Activated CD8-positive, alpha-beta memory T cell treated with anti-CD3 and anti-CD28 coated beads, Interleukin-2, amount 50 U/mL, for 1 hour (primary cell): ENCODE results near the gene RAP2C.

ENCODE experiments used
- DNase-seq: peaks from one replicate; pipeline ENCODE4 v3.0.0-alpha.2; 2020; ENCODE audit errors: extremely low read depth

Gene RAP2C

GRCh38 chrX:132219343-132219768, at the start of gene RAP2C:
Gene RAP2C, minus strand, starts transcription at chrX:132219447. Its CDS starts 2,179 bp downstream, at chrX:132217268.
- no peak for DNase-seq

DNA sequence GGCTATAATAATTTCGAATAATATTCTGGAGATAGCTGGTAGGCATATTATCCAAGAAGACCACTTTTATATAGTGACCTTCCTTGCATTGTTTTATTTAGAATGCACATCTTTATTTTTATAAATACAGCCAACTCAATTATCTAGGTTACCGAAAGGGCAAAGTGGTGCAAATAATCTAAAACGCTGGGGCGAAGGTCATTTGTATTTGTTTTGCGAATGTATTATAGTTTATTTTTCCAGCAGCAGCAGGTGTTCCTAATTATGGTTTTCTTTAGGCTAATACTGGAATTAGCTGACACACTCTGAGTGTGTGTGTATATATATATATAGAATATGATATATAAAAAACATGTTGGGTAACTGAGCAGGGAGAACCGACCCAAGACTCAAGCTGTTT, 48.1 kb upstream of the RAP2C start:
- DNase-seq: no peak

GRCh38 chrX:132266583-132267355, 47.5 kb upstream of the RAP2C start:
- DNase-seq: no peak

DNA sequence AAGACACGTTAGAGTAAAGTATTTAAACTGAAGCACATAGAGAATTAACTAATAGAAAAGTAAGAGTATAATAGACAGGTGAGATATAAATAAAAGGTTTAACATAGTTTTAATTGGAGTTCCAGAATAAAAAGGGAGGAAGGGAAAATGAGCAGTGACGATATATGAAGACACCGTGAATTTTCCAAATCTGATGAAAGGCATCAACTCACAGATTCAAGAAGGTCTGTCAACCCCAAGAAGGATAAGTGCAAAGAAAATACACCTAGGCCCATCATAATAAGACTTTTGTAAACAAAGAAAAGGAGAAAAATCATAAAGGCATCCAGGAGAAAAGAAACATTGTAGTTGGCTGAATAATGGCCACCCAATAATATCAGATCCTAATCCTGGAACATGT, 43.9 kb upstream of the RAP2C start:
- no peak for DNase-seq

GRCh38 chrX:132258509-132258908, 39.3 kb upstream of the RAP2C start:
- DNase-seq: no peak

DNA sequence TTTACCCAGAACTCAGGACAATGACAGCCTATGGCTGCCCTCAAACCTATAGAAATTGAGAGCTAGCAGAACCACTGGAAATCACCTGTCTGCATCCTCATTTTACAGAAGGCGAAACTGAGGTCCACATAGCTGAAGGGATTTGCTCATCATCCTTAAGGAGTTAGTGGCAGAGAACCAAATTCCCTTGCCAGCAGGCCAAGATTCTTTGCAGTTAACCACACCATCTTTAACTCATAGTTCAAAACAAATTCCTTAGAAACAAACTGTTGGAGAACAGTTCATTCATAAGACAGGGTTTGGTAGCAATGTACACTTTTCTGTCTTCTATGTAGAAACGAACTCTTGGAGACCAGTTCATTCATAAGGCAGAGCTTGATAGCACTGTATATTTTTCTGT, 37.9 kb upstream of the RAP2C start:
- DNase-seq: no peak

- no peak for DNase-seq
These were observed 16.9 kb upstream of the RAP2C start for GRCh38 chrX:132236121-132236520.

GRCh38 chrX:132235488-132235887, 16.2 kb upstream of the RAP2C start:
- DNase-seq: no peak

DNA sequence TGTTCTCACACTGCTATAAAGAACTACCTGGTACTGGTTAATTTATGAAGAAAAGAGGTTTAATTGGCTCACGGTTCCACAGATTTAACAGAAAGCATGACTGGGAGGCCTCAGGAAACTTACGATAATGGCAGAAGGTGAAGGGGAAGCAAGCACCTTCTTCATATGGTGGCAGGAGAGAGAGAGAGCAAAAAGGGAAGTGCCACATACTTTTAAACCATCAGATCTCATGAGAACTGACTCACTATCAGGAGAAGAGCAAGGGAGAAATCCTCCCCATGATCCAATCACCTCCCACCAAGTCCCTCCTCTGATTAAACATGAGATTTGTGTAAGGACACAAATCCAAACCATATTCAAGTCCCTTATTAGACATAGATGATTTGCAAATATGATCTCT, 12.3 kb upstream of the RAP2C start:
- DNase-seq: no peak

GRCh38 chrX:132227383-132228112, 8.3 kb upstream of the RAP2C start:
- no peak for DNase-seq

GRCh38 chrX:132226169-132226568, 6.9 kb upstream of the RAP2C start:
- DNase-seq: no peak

DNA sequence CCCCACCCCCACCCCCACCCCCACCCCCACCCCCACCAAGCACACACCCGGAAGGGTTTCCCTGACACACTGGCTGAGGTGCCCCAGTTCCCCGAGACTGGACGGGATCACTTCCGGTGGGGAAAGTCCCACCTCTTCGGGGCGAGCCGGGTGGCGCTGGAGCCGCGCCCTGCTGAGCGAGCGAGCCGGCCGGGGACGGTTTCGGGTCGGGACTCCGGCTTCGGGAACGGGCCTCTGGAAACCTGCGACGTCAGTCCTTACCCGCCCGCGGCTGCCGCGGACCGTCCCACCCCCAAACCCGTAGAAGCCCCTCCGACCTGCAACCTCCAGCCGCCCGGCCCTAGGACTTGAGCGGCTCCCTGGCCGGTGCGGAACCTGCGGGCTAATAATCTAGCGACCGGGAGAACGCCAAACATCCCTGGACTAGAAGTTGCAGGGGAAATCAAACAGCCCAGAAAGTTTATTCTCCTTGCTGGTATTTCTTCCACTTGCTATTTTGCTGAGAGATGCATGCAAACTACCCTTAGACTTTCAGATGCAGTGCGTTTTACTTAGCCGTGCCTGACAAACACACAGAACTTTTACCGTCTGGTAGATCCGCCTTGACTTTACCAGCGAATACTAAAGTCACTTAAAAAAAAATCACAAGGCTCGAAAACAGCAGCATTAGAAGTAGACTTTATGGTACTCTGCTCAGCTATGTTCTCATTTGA, 991 bp downstream of the RAP2C start:
- DNase-seq: peak; percentile 62

DNA sequence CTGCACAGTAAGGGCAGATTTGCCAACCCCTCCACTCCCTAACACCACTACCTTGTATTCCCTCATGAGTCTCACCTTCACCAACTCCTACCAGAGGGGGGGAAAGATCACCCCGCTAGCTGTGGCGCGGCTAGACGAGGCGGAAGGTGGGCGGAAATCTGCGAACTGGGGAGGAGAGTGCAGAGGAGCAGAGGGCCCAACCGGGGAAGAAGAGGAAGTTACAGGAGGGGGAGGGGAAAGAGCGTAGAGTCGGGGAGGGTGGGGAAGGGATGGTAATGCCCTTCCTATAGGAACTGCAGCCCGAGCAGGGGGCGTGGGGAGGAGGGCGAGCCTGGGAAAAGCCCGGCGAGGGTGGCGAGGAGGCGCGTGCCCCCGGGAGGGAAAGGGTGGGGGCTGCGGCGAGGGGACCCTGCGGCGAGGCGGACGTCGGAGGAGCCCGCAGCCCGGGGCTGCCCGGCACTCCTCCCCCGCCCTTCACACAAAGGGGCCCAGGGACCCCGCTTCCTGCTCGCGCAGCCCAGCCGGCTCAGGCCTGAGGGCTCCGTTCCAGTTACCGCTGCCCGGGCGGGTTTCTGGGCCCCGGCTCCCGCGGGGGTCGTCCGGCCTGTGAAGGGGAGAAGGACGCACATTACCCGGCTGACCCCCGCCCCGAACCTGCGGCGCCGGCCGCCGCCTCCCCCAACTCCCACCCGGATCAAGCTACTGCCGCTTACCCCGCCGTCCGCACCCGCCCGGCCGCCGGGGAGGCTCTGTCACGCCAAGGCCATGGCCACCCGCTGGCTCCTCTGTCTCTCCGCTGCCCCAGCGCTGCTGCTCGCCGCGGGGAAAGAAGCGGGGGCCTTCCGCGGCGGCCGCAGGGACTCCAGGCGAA, 1.8 kb downstream of the RAP2C start:
- peak; percentile 58 for DNase-seq

DNA sequence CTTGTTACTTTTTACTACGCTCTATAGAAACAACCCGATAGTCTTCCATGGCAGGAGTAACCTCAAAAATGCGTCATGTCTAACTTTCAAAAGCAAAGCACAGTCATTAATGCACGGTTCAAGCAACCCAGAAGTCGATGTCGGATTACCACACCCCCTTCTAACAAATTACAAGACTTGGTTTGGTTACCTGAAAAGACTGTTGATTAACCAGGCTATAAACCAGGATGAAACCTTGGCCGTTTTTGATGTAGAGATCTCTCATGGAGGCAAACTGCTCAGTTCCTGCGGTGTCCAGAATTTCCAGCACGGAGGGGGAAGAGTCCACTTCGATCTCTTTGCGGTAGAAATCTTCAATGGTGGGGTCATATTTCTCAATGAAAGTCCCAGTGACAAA, 2.4 kb downstream of the RAP2C start:
- DNase-seq: no peak

GRCh38 chrX:132216283-132216682, 3.0 kb downstream of the RAP2C start:
- DNase-seq: no peak

DNA sequence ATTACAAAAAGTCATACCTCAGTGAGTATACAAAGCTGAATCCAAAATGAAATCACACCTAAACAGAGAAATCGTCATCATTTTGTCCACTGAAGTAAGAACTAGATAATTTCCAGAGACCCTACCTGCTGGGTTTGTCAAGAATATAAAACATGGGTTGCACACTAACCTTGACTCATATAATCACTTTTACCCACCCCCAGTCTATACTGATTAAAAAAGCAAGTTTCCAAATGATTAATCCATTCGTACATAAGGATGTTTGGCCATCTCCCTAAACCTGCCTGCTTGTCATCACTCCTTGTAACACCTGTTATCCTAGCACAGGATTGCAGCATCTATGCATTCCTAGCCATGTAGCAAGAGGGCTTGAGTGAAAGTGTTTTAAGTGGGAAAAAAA, 4.7 kb downstream of the RAP2C start:
- no peak for DNase-seq

GRCh38 chrX:132209527-132209926, 9.7 kb downstream of the RAP2C start:
- no peak for DNase-seq

- no peak for DNase-seq
These were observed 10.8 kb downstream of the RAP2C start for GRCh38 chrX:132208422-132208821.

- no peak for DNase-seq
These were observed 11.3 kb downstream of the RAP2C start for GRCh38 chrX:132207996-132208395.

GRCh38 chrX:132206259-132206658, 13.0 kb downstream of the RAP2C start:
- DNase-seq: no peak

DNA sequence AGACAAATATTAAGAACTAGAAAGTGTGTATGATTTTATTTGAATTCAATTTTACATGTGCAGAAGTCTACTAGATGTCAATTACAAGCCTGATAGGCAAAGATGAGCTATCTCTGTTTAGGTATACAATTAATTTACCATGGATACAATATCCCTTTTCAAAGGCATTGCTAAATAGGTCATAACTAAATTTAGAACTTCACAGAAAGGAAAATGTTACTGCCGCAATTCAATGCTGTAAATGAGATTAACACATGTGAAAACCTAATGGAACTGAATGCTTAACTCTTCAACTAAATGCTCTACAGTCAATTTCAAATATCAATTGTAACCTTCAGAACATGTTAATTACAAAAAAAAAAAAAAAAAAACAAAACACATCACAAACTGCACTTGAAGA, 14.6 kb downstream of the RAP2C start:
- DNase-seq: no peak

DNA sequence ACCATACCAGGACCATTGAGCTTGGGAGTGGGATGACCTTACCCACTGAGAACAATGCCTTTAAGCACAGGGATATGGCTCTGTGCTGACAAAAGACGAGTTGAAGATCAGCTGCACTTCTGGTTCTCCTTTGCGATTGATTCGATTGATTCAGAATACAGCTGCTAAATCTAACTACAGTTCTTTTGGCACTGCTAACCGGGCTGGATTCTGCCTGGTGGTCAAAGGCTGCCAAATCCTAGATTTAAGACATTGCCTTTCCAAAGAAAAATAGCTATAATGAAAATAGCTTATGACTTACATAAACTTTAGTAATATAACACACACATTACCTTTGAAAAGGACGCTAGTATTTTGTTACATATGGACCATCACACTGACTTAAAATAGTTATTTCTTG, 18.3 kb downstream of the RAP2C start:
- DNase-seq: no peak
